GM20000 (cell line): ENCODE measurements around the gene ZFAND3.

Experiments
- DNase-seq: peaks from one replicate; pipeline ENCODE4 v3.0.0; 2012; ENCODE audit warnings: low spot score
- TF ChIP-seq, protein P1 (sequence below): IDR thresholded peaks from 2 replicates; pipeline ENCODE4 v1.5.1; 2012; ENCODE audit warnings: mild to moderate bottlenecking, control low read depth; ENCODE audit errors: extremely low read depth, missing control alignments

ZFAND3 gene

DNA sequence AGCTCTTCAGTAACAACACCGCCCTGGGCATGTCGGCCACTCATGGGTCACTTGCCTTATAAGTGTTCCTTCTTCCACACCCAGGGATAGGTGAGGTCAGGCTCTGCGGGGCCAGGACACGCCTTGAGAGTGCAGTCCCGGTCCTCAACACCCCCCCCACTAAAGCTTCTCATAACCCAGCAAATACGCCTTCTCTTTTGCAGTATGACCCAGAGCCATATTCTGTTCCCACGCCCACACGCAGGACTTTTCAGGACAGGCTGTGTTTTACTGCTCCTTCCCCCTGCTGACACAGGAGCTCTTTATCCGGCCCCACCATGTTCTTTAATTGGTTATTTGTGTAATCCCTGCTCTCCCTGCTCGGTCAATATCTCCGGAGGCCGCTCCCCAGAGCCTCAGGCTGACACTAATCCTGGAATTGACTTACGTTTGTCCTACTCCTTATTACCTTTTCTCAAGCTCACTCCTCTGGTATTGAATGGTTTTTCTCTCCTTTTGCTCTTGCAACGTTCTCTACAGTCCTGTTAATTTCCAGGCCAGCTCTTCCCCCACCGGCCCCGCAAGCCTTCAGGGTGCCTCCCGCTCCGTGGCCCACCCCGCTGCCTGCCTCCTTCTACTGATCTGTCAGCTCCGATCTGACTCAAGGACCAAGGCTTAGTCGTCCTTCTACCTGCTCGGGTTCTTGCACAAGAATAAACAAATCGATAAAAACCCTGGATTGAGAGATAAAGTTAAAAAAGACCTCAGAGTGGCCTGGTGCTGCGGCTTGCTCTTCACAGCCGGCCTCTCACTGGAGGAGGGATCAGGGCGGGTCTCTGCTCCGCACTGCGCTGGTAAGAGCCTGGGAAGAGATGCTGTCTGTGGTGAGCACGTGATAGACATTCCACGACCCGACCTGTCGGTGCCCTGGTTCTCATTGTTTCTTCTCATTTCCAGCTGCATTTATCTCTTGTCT is 357.5 kb downstream of the ZFAND3 start:
- TF ChIP-seq, protein P1, sequence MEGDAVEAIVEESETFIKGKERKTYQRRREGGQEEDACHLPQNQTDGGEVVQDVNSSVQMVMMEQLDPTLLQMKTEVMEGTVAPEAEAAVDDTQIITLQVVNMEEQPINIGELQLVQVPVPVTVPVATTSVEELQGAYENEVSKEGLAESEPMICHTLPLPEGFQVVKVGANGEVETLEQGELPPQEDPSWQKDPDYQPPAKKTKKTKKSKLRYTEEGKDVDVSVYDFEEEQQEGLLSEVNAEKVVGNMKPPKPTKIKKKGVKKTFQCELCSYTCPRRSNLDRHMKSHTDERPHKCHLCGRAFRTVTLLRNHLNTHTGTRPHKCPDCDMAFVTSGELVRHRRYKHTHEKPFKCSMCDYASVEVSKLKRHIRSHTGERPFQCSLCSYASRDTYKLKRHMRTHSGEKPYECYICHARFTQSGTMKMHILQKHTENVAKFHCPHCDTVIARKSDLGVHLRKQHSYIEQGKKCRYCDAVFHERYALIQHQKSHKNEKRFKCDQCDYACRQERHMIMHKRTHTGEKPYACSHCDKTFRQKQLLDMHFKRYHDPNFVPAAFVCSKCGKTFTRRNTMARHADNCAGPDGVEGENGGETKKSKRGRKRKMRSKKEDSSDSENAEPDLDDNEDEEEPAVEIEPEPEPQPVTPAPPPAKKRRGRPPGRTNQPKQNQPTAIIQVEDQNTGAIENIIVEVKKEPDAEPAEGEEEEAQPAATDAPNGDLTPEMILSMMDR = no peak

DNA sequence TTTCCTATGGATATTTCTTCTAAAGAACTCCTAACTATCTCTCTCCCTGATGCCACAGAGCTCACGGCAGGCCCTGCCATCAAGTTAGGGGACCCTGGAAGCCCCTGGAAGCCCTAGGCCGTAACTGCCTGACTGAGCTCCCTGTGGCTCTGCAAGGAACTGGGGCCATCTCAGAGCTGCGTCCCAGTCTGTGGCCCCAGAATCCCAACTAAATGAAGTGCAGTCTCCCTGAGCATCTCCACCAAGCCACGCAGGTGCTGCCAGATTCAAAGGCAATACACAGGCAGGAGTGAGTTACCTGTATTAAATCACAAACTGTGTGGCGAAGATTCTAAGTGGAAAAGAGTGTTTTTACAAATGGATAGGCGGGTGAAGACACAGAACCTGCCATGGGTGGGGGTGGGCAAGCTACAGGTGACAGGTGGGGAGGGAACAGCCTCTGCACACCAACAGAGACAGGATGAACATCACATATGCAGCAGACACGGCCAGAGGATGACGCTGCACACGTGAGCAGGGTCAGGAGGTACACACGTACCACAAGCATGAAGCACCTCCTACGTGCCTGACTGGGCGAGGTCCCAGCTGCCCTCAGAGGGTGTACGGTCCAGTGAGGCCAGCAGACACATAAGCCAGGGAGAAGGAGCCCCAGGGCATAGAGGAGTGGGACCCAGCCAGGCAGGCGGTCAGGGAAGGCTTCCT is 358.5 kb downstream of the ZFAND3 start:
- no peak for DNase-seq
- TF ChIP-seq, protein P1 = no peak

More for the DNA sequence above, 357.5 kb downstream of the ZFAND3 start:
- DNase-seq = no peak

DNA sequence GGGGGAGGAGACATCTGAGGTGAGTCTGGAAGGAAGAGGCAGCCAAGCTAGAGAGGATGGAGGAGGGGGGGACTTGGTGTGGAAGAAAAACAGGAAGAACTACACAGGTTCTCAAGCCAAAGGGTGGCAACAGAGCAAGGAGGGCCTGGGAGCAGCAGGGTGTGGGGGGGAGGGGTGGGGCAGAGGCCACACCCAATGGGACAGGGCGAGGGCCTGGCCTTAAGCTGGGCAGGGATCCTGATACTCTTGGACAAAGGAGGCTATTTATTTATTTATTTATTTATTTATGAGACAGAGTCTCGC is 359.0 kb downstream of the ZFAND3 start:
- DNase-seq = no peak
- TF ChIP-seq, protein P1 = no peak

DNA sequence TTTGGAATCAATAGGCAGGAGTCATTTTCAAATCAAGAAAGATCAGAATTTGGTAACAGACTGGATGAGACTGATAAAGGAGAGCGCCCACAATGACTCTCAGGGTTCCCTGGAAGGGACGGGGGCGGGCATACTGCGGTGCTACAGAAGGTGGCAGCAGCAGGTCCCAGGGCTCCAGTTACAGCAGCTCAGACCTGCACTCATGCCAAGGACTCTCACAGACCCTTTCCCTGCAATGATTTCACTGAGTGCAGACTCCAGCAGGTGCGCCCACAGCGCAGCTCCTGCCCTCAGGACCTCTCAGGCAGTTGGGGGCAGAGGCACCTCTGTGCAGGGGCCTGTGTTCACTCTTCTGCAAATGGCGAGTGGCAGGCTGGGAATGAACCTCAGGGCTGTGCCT is 359.8 kb downstream of the ZFAND3 start:
- no peak for DNase-seq
- TF ChIP-seq, protein P1 = no peak

GRCh38 chr6:38179794-38180430 is 360.4 kb downstream of the ZFAND3 start:
- no peak for DNase-seq
- TF ChIP-seq, protein P1 = no peak

DNA sequence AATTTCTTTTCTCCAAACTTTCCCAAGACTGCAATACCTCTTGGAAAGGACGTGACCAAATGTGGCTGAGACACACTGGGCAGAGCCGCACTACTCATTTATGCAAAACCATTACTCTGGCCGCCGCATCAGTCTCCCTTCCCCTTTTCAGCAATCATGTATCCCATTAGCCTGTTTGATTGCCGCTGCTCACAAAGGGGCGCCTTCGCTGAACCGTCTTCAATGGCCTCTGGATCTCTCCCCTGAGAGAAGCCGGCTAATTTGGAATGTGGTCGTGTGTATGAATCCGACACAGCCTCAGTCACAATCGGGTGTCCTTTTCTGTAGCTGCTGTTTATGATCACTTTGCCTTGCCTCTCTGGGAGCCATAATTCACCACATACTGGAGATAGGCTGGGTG is 361.1 kb downstream of the ZFAND3 start:
- TF ChIP-seq, protein P1 = no peak
- no peak for DNase-seq

DNA sequence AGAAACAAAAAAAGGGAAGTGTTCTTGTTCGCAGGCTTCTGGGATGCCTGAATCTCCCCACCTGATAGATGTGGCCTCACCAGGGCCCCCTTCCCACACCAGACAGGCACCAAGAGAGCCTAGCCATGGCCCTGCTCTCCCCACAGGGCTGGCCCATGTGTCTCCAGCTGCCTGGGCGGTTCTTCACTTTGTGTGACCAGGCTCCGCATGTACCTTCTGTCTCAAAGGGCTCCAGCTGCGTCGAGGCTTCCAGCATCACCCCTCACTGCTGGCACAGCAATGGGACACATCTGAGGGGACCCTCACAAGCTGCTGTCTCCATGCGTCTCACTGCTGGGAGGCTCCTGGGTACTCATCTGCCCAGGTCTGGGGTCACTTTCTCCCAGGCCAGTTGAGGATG is 362.9 kb downstream of the ZFAND3 start:
- TF ChIP-seq, protein P1 = no peak
- no peak for DNase-seq
